HG03460 (cell line): ENCODE measurements around the gene DSCAM.
"Not testable (repeated sequence)": the region's sequence is repeated elsewhere in the genome, so short reads cannot be mapped to it uniquely, and the experiment has no call there.

ENCODE experiments used
- ATAC-seq: cut with Tn5 transposase; IDR thresholded peaks from one replicate; pipeline ENCODE4 v1.9.1; 2021; ENCODE audit not compliant: unreplicated experiment

The DSCAM gene

GRCh38 chr21:40194185-40194980 lies 652.6 kb downstream of the DSCAM start:
- no peak for ATAC-seq

- ATAC-seq: no peak
Measured at GRCh38 chr21:40191616-40192015, 655.3 kb downstream of the DSCAM start.

GRCh38 chr21:40191196-40191595 lies 655.8 kb downstream of the DSCAM start:
- ATAC-seq: no peak

GRCh38 chr21:40187946-40188654 lies 658.9 kb downstream of the DSCAM start:
- no peak for ATAC-seq

- no peak for ATAC-seq
Measured at GRCh38 chr21:40187244-40187643, 659.7 kb downstream of the DSCAM start.

- no peak for ATAC-seq
Measured at GRCh38 chr21:40186045-40186444, 660.9 kb downstream of the DSCAM start.

GRCh38 chr21:40185208-40185607 lies 661.8 kb downstream of the DSCAM start:
- no peak for ATAC-seq

- ATAC-seq: not testable (repeated sequence)
Measured at GRCh38 chr21:40182491-40182890, 664.5 kb downstream of the DSCAM start.

GRCh38 chr21:40179166-40179565 lies 667.8 kb downstream of the DSCAM start:
- no peak for ATAC-seq

- no peak for ATAC-seq
Measured at GRCh38 chr21:40178726-40179125, 668.2 kb downstream of the DSCAM start.

GRCh38 chr21:40177979-40178378 lies 669.0 kb downstream of the DSCAM start:
- no peak for ATAC-seq

GRCh38 chr21:40176724-40177123 lies 670.2 kb downstream of the DSCAM start:
- no peak for ATAC-seq

- no peak for ATAC-seq
Measured at GRCh38 chr21:40173816-40174215, 673.1 kb downstream of the DSCAM start.

GRCh38 chr21:40169971-40170370 lies 677.0 kb downstream of the DSCAM start:
- no peak for ATAC-seq

GRCh38 chr21:40166291-40166843 lies 680.6 kb downstream of the DSCAM start:
- no peak for ATAC-seq

GRCh38 chr21:40165773-40166070 lies 681.2 kb downstream of the DSCAM start:
- no peak for ATAC-seq

- ATAC-seq: no peak
Measured at GRCh38 chr21:40164905-40165772, 681.8 kb downstream of the DSCAM start.

- no peak for ATAC-seq
Measured at GRCh38 chr21:40162075-40162474, 684.9 kb downstream of the DSCAM start.

- ATAC-seq: no peak
Measured at GRCh38 chr21:40160911-40161310, 686.0 kb downstream of the DSCAM start.

- ATAC-seq: no peak
Measured at GRCh38 chr21:40158366-40158765, 688.6 kb downstream of the DSCAM start.

- no peak for ATAC-seq
Measured at GRCh38 chr21:40155563-40155962, 691.4 kb downstream of the DSCAM start.
